Hepatocyte (in vitro differentiated cells): ENCODE measurements around the gene TGFB3. TPM values are rescaled to one million over a fixed set of nuclear protein-coding genes. Genes with fewer than 3 reads are reported as not detected.

ENCODE experiments used
- DNase-seq: peaks from one replicate; pipeline ENCODE4 v3.0.0-alpha.2; 2016; ENCODE audit warnings: low spot score
- H2AFZ ChIP-seq: fragments of 200-600 bp; sonication (generic); 2 replicates; pipeline ENCODE4 v1.6.0; 2016; ENCODE audit warnings: antibody characterized with exemption, mild to moderate bottlenecking
- H3K27ac ChIP-seq: fragments of 200-600 bp; sonication (generic); 2 replicates; pipeline ENCODE4 v1.5.1; 2016; ENCODE audit warnings: mild to moderate bottlenecking
- H3K27me3 ChIP-seq: fragments of 200-600 bp; sonication (generic); 2 replicates; pipeline ENCODE4 v1.6.1; 2016
- H3K36me3 ChIP-seq: fragments of 200-600 bp; sonication (generic); replicated peaks from 2 replicates; pipeline ENCODE4 v1.5.1; 2016; ENCODE audit warnings: low read depth; ENCODE audit not compliant: insufficient read depth
- H3K4me1 ChIP-seq: fragments of 200-600 bp; sonication (generic); 2 replicates; pipeline ENCODE4 v1.5.1; 2016; ENCODE audit warnings: mild to moderate bottlenecking, moderate library complexity; ENCODE audit not compliant: insufficient read depth
- H3K4me2 ChIP-seq: fragments of 200-600 bp; sonication (generic); 2 replicates; pipeline ENCODE4 v1.6.0; 2016
- H3K4me3 ChIP-seq: fragments of 200-600 bp; sonication (generic); 2 replicates; pipeline ENCODE4 v1.5.1; 2016; ENCODE audit warnings: mild to moderate bottlenecking
- H3K79me2 ChIP-seq: fragments of 200-600 bp; sonication (generic); 2 replicates; pipeline ENCODE4 v1.6.0; 2017; ENCODE audit warnings: mild to moderate bottlenecking
- H3K9me2 ChIP-seq: fragments of 200-600 bp; sonication (generic); replicated peaks from 2 replicates; pipeline ENCODE4 v1.6.0; 2017; ENCODE audit warnings: mild to moderate bottlenecking; ENCODE audit not compliant: insufficient read depth
- H3K9me3 ChIP-seq: fragments of 200-600 bp; sonication (generic); 2 replicates; pipeline ENCODE4 v1.5.1; 2016; ENCODE audit warnings: low read depth, mild to moderate bottlenecking
- H4K20me1 ChIP-seq: fragments of 200-600 bp; sonication (generic); 2 replicates; pipeline ENCODE4 v1.6.0; 2016; ENCODE audit warnings: mild to moderate bottlenecking; ENCODE audit not compliant: insufficient read depth, poor library complexity, severe bottlenecking
- EZH2 ChIP-seq: fragments of 200-600 bp; sonication (generic); IDR thresholded peaks from 2 replicates; pipeline ENCODE4 v1.6.1; 2016; ENCODE audit warnings: antibody characterized with exemption, mild to moderate bottlenecking, borderline replicate concordance
- EZH2phosphoT487 ChIP-seq: fragments of 200-600 bp; sonication (generic); IDR thresholded peaks from one replicate; pipeline ENCODE4 v1.6.1; 2018; ENCODE audit warnings: antibody characterized with exemption, mild to moderate bottlenecking, low read depth, moderate library complexity; ENCODE audit not compliant: unreplicated experiment, severe bottlenecking
- WGBS: methylation state at CpG from one replicate; pipeline ENCODE4 v1.1.6; 2016; ENCODE audit warnings: low lambda C conversion rate; ENCODE audit errors: missing lambda C conversion rate; 5-methylcytosine and 5-hydroxymethylcytosine counted together
- polyA plus RNA-seq: library from polyadenylated mRNA; unstranded; fragments of >200 nt; fragmentation: Nextera tagmentation; extraction: Ambion mirVana; gene quantifications from 2 replicates; pipeline ENCODE4 v1.2.1, GENCODE V29; 2016
- total RNA-seq: library from RNA; depleted of rRNA; stranded (reverse); fragments of >200 nt; gene quantifications from 2 replicates; pipeline ENCODE4 v1.2.3, GENCODE V29; 2014
- TF ChIP-seq, protein P1 (sequence below): fragments of 200-600 bp; sonication (generic); IDR thresholded peaks from 2 replicates; pipeline ENCODE4 v1.5.1; 2016; ENCODE audit warnings: antibody characterized with exemption, mild to moderate bottlenecking; ENCODE audit not compliant: poor library complexity

The TGFB3 gene
- total and polyA plus RNA-seq, 2 experiments from 2014 or later, result 23.1 to 26.2 TPM

DNA sequence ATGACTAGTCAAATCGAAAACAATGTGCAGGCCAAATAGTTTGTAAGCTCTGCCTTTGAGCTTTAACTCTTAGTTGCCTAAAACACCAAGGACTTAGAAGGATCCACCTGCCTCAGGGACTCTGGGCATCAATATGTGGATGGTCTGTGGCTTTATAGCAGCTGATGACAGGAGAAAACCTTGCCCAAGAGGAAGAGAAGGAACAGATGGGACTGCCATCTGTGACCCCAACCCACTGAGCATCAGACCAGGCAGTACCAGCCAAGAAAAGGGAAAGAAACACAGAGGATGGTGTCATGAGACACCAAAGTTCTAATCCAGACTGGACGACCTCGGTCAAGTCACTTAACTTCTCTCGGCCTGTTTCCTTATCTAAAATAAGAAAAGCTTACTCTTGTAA is 12.7 kb downstream of the TGFB3 start:
- Histone ChIP-seq H4K20me1 (no peaks in the 10 kb centered on the region), H3K4me1 (no peaks in the 10 kb centered on the region), H3K79me2 (no peaks in the 10 kb centered on the region), H3K27me3 (no peaks in the 10 kb centered on the region), H2AFZ (no peak overlapping the region), H3K36me3 (no peaks in the 10 kb centered on the region), H3K27ac (no peak overlapping the region), H3K9me2 (no peaks in the 10 kb centered on the region), H3K9me3 (no peaks in the 10 kb centered on the region), H3K4me2 (no peak overlapping the region), H3K4me3 (no peak overlapping the region)
- TF ChIP-seq, protein P1, sequence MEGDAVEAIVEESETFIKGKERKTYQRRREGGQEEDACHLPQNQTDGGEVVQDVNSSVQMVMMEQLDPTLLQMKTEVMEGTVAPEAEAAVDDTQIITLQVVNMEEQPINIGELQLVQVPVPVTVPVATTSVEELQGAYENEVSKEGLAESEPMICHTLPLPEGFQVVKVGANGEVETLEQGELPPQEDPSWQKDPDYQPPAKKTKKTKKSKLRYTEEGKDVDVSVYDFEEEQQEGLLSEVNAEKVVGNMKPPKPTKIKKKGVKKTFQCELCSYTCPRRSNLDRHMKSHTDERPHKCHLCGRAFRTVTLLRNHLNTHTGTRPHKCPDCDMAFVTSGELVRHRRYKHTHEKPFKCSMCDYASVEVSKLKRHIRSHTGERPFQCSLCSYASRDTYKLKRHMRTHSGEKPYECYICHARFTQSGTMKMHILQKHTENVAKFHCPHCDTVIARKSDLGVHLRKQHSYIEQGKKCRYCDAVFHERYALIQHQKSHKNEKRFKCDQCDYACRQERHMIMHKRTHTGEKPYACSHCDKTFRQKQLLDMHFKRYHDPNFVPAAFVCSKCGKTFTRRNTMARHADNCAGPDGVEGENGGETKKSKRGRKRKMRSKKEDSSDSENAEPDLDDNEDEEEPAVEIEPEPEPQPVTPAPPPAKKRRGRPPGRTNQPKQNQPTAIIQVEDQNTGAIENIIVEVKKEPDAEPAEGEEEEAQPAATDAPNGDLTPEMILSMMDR, result no peak
- no peak for DNase-seq
- WGBS, result 64% methylated on average over 4 of the region's 4 CpGs

DNA sequence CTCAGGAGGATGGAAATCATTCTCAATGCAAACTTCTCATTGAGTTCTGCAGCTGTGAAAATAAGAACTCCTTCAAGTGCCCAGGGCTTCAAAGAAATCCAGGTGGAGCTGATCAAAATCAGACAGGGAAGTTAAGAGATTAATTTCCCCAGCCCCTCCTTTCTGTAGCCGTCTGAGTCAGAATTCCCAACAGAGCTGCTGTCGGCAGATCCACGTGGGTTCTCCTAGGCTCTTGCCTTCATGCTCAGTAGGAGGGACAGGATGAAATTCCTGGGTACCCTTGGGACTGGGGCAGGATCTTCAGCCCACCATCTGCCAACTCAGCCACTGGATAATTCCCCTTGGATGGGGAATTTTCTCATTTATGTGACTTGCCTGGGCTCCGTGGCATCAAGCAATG is 13.3 kb downstream of the TGFB3 start:
- Histone ChIP-seq H3K27ac (no peak overlapping the region), H3K4me3 (no peak overlapping the region), H3K9me3 (no peaks in the 10 kb centered on the region), H3K79me2 (no peaks in the 10 kb centered on the region), H4K20me1 (no peaks in the 10 kb centered on the region), H3K36me3 (no peaks in the 10 kb centered on the region), H3K27me3 (no peaks in the 10 kb centered on the region), H2AFZ (no peak overlapping the region), H3K4me1 (no peaks in the 10 kb centered on the region), H3K4me2 (no peak overlapping the region), H3K9me2 (no peaks in the 10 kb centered on the region)
- no peak for DNase-seq
- WGBS, result 64% methylated on average over 4 of the region's 4 CpGs
- TF ChIP-seq EZH2, result no peak
- TF ChIP-seq, protein P1, result no peak
- TF ChIP-seq EZH2phosphoT487, result no peak

DNA sequence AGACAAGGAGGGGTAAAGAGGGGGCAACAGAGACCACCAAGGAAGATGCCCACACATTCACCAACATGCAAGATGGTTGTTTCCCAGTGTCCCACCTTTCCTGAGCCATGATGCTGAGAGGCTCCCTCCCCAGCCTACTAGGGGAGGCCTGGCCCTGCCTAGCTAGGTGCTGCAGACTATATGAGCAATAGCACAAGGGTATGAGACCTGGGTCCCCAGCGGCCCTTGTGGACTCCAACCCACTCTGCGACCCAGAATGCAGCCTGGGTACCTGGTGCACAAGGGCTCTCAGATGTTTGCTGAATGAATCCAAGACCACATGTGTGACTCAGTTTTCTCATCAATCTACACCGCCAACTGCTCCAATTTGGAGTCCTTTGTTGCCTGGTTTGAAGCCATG is 13.9 kb downstream of the TGFB3 start:
- no peak overlapping the region for H2AFZ ChIP-seq
- H3K36me3 ChIP-seq, result no peaks in the 10 kb centered on the region
- WGBS, result 97% methylated on average over 3 of the region's 3 CpGs
- DNase-seq, result no peak
- no peak overlapping the region for H3K4me2 ChIP-seq
- H3K4me1 ChIP-seq, result no peaks in the 10 kb centered on the region
- no peak for TF ChIP-seq EZH2phosphoT487
- no peak for TF ChIP-seq EZH2
- TF ChIP-seq, protein P1, result no peak
- no peaks in the 10 kb centered on the region for H4K20me1 ChIP-seq
- H3K9me2 ChIP-seq, result no peaks in the 10 kb centered on the region
- no peaks in the 10 kb centered on the region for H3K79me2 ChIP-seq
- H3K27me3 ChIP-seq, result no peaks in the 10 kb centered on the region
- H3K27ac ChIP-seq, result no peak overlapping the region
- no peak overlapping the region for H3K4me3 ChIP-seq
- H3K9me3 ChIP-seq, result no peaks in the 10 kb centered on the region

- no peak overlapping the region for H3K4me2 ChIP-seq
- H3K4me1 ChIP-seq, result no peaks in the 10 kb centered on the region
- no peaks in the 10 kb centered on the region for H3K27me3 ChIP-seq
- H3K79me2 ChIP-seq, result no peaks in the 10 kb centered on the region
- H3K36me3 ChIP-seq, result no peaks in the 10 kb centered on the region
- H3K27ac ChIP-seq, result no peak overlapping the region
- no peaks in the 10 kb centered on the region for H4K20me1 ChIP-seq
- WGBS, result 94% methylated on average over 3 of the region's 3 CpGs
- H2AFZ ChIP-seq, result no peak overlapping the region
- H3K9me2 ChIP-seq, result no peaks in the 10 kb centered on the region
- no peak for DNase-seq
- no peak overlapping the region for H3K4me3 ChIP-seq
- H3K9me3 ChIP-seq, result no peaks in the 10 kb centered on the region
- no peak for TF ChIP-seq EZH2phosphoT487
- no peak for TF ChIP-seq EZH2
- TF ChIP-seq, protein P1, result no peak
Measured at GRCh38 chr14:75961662-75962061, 20.1 kb downstream of the TGFB3 start.
